Fibroblast of mammary gland (primary cell): ENCODE results near the gene TECTB.
A peak's percentile ranks its signal among the peaks of the same experiment; 100 is the strongest.

Experiments used
- DNase-seq: peaks from one replicate; pipeline ENCODE4 v3.0.0-alpha.2; 2010; ENCODE audit warnings: low read depth
- H3K4me3 ChIP-seq: 2 replicates; pipeline ENCODE4 v1.5.1; 2011; ENCODE audit warnings: low read depth, mild to moderate bottlenecking, low read length, moderate library complexity; ENCODE audit not compliant: control insufficient read depth
- CTCF ChIP-seq: conservative IDR thresholded peaks from 2 replicates; pipeline ENCODE4 v1.5.1; 2011; ENCODE audit warnings: low read depth, low read length, inconsistent platforms; ENCODE audit not compliant: control insufficient read depth, insufficient read depth

The TECTB gene

GRCh38 chr10:112299456-112299855 is 16.3 kb downstream of the TECTB start:
- no peak for TF ChIP-seq CTCF
- DNase-seq = no peak
- H3K4me3 ChIP-seq = no peak overlapping the region

DNA sequence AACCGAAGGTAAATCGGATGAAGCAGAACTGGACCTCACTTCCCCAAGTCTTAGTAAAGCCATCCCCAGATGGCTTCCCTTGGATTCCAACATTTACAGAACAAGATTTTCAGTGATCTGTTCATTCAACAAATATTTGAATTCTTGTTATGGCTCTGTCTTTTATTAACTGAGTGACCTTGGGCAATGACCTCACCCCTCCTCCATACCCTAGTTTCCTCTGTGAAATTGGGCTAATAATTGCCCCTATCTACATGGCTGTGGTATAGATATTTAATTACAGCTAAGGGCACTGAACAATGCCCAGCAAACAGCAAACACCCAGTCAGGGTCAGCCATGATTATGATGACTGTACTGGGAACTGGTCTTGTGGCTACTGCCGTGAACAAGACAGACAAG is 19.1 kb downstream of the TECTB start:
- no peak overlapping the region for H3K4me3 ChIP-seq
- TF ChIP-seq CTCF = no peak
- DNase-seq = no peak

DNA sequence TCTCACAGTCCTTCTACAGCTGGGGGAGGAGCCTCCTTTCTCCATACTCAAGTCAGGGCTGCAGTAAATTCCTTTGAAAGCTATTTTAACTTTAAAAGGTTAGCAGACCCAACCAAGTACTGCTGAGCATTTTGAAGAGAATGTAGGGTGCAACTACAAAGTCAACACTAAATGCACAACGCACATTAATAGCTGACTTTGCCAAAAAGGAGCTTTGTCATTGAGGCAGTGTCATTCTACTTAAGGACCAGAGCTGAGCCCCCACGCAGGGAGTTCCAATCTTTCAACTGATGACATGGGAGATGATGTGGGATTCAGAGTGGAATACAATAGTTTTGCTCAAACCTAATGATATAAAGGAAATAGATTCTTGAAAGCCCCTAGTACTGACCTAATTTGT is 20.3 kb downstream of the TECTB start:
- no peak for TF ChIP-seq CTCF
- no peak for DNase-seq
- no peak overlapping the region for H3K4me3 ChIP-seq

GRCh38 chr10:112304267-112304859 is 21.2 kb downstream of the TECTB start:
- DNase-seq = peak; percentile 56
- no peak overlapping the region for H3K4me3 ChIP-seq
- TF ChIP-seq CTCF = no peak

- no peak overlapping the region for H3K4me3 ChIP-seq
- DNase-seq = peak; percentile 58
- TF ChIP-seq CTCF = peak; percentile 91
Observed at GRCh38 chr10:112307358-112308124, 24.3 kb downstream of the TECTB start.

- H3K4me3 ChIP-seq = no peak overlapping the region
- DNase-seq = no peak
- TF ChIP-seq CTCF = no peak
Observed at GRCh38 chr10:112308125-112308502, 24.9 kb downstream of the TECTB start.
